ENCODE data around the gene CLSTN1. TPM values are rescaled to one million over a fixed set of nuclear protein-coding genes. Genes with fewer than 3 reads are reported as not detected.

The CLSTN1 gene
- total and polyA plus RNA-seq, 2 of the 13 experiments (the other 11 are each of a cell fraction or from before 2014, with no cell fraction given), result 19.7 to 29.8 TPM

DNA sequence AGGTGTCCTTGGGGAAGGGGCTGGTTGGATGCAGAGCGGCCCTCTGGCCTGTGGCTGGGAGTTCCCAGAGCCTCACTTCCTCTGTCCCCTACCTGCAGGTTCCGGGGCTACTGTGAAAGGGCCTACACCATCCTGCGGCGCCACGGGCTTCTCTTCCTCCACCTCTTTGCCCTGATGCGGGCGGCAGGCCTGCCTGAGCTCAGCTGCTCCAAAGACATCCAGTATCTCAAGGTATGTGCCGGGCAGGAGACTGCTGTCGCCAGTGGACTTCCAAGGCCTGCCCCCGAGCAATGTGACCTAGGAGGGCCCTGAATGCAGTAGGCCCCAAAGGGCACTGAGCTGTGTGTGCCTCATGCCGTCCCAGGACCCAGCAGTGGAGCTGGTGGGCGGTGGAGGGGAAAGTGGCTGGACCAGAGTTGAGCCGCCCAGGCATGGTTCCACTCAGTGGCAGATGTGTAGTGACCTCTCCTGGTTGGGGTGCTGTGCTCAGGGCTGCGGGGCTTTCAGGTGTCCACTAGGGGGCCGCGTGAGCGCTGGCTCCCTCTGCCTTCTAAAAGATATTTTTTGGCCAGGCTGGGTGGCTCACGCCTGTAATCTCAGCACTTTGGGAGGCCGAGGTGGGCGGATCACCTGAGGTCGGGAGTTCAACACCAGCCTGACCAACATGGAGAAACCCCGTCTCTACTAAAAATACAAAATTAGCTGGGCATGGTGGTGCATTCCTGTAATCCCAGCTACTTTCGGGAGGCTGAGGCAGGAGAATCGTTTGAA is 98.9 kb downstream of the CLSTN1 start (continued):
- TF ChIP-seq ZNF607 (CRISPR knock-in tag; IDR thresholded peaks at IDR 0.05; ENCODE audit: borderline replicate concordance) (no peak), ZNF7 (CRISPR knock-in tag; IDR thresholded peaks at IDR 0.05) (no peak), ZNF547 (CRISPR knock-in tag; IDR thresholded peaks at IDR 0.05) (no peak), ATRX (CRISPR knock-in tag; IDR thresholded peaks at IDR 0.05; ENCODE audit: borderline replicate concordance) (no peak), SMC3 (IDR thresholded peaks at IDR 0.05; ENCODE audit: low read length) (0 out of 2 replicates have a peak, but pooled peaks have one; percentile 23), PCBP1 (IDR thresholded peaks at IDR 0.05; ENCODE audit: borderline replicate concordance, low read depth, low read length) (no peak), BHLHE40 (IDR thresholded peaks at IDR 0.05; ENCODE audit: low read length) (no peak), SUZ12 (IDR thresholded peaks at IDR 0.05; ENCODE audit: low read depth, low read length) (no peak), CBX5 (CRISPR knock-in tag; IDR thresholded peaks at IDR 0.05; ENCODE audit: borderline replicate concordance) (peak; percentile 46; the same call in 1 of the 2 replicates), RBFOX2 (IDR thresholded peaks at IDR 0.05; ENCODE audit: low read depth, low read length) (peak; percentile 34; the same call in 1 of the 2 replicates), ZNF282 (IDR thresholded peaks at IDR 0.05; ENCODE audit: partially characterized antibody) (no peak), PAWR (CRISPR knock-in tag; IDR thresholded peaks at IDR 0.05; ENCODE audit: borderline replicate concordance) (no peak), RAD21 (CRISPR knock-in tag; IDR thresholded peaks at IDR 0.05) (peak; percentile 79), ZNF572 (CRISPR knock-in tag; IDR thresholded peaks at IDR 0.05) (no peak), MAZ (IDR thresholded peaks at IDR 0.05; ENCODE audit: borderline replicate concordance, low read depth, low read length) (no peak), MAZ (CRISPR knock-in tag; IDR thresholded peaks at IDR 0.05; ENCODE audit: low read depth) (no peak), TEAD3 (CRISPR knock-in tag; optimal IDR thresholded peaks at IDR 0.05; ENCODE audit: borderline replicate concordance) (peak; percentile 32), FOSL2 (CRISPR knock-in tag; IDR thresholded peaks at IDR 0.05) (peak; percentile 9; the same call in 1 of the 2 replicates), ZNF883 (CRISPR knock-in tag; IDR thresholded peaks at IDR 0.05; ENCODE audit: not compliant biosample characterization) (no peak)
- TF ChIP-seq, protein P1, sequence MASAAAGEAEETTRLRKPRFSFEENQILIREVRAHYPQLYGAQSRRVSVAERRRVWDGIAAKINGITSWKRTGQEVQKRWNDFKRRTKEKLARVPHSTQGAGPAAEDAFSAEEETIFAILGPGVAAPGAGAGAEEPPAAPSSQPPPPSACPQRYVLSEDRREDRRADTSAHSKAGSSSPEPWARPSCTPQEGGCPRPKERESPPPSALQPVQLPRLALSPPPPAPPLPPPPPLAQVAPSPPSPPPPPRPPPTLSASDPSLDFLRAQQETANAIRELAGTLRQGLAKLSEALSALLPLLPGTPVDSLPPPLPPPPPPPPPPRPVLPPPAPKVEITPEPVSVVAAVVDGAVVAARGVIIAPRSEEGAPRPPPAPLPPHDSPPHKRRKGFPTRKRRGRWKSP (CRISPR knock-in tag; IDR thresholded peaks at IDR 0.05), result no peak
- TF ChIP-seq, protein P2, sequence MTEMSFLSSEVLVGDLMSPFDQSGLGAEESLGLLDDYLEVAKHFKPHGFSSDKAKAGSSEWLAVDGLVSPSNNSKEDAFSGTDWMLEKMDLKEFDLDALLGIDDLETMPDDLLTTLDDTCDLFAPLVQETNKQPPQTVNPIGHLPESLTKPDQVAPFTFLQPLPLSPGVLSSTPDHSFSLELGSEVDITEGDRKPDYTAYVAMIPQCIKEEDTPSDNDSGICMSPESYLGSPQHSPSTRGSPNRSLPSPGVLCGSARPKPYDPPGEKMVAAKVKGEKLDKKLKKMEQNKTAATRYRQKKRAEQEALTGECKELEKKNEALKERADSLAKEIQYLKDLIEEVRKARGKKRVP (CRISPR knock-in tag; IDR thresholded peaks at IDR 0.05), result no peak

All from HepG2 (cell line).